ENCODE results near the gene PHLPP1.
A peak's percentile ranks its signal among the peaks of the same experiment; 100 is the strongest.

The PHLPP1 gene

GRCh38 chr18:62744076-62744968, 29.0 kb downstream of the PHLPP1 start:
- peak; percentile 19 for DNase-seq

GRCh38 chr18:62745089-62745751, 29.9 kb downstream of the PHLPP1 start:
- DNase-seq = no peak

DNA sequence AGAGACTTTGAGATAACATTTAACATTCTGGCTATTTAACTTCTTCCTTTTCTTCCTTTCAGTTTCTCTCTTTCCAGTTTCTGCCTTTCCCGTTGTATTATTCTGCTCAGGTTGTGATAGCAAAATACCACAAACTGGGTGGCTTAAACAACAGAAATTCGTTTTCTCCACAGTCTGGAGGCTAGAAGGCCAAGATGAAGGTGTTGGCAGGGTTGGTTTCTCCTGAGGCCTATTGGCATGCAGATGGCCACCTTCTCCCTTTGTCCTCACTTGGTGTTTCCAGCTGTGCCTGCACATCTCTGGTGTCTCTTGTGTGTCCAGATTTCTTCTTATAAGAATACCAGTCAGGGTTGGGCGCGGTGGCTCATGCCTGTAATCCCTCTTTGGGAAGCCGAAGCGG, 34.0 kb downstream of the PHLPP1 start:
- DNase-seq = no peak

DNA sequence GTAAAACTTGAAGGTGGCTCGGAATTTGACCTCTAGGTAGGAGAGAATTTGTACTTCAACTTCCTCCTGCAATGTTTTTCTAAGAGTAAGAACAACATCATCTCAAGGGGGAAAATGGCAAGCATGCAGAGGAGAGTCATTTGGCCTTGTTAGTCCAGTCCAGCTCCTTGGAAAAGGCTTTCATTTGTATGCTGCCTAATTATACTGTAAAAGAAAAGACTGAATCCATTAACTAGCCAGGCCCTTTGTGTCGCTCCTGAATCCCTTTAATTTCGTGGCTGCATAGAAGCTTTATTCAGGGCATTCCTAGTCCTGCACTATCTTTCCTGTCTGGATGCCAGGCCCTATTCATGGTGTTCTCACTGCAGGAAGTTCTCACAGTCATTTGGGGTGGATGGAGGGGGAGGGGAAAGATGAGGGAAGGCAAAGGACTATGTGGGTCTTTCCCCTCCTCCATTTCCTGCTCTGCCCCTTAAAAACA, 36.0 kb downstream of the PHLPP1 start:
- DNase-seq = peak; percentile 66

DNA sequence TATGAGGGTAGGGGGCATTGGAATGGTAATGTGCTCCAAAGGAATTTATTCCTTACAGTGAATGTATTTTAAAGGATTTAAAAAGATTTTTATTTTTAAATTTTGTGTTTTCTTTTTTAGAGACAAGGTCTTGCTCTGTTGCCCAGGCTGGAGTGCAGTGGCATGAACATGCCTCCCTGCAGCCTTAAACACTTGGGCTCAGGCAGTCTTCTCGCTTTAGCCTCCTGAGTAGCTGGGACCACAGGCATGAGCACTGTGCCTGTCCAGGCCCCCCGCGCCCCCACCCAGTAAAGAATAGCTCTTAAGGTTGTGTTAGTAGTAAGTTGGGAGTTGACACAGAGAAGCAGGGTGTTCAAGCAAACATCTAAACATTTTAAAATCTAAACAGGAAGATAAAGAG, 36.6 kb downstream of the PHLPP1 start:
- no peak for DNase-seq

DNA sequence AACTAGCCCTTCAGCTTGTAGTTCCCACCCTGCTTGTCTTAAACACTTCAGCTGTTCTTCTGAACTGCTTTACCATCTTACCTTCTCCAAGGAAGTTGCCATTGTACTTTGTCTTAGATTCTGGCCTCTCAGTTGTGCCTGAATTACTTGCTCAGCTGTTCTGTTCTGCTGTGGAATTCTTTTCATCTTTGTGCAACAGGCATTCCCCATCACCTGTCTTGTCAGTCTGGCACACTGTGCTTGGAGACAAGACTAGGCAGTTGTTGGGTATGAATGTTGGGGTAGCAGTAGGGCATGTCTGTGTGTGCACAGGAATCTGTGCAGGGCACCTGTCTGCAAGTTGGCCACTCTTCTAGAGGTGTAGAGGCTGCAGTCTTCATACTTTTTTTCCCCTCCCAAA, 38.7 kb downstream of the PHLPP1 start:
- DNase-seq = no peak

DNA sequence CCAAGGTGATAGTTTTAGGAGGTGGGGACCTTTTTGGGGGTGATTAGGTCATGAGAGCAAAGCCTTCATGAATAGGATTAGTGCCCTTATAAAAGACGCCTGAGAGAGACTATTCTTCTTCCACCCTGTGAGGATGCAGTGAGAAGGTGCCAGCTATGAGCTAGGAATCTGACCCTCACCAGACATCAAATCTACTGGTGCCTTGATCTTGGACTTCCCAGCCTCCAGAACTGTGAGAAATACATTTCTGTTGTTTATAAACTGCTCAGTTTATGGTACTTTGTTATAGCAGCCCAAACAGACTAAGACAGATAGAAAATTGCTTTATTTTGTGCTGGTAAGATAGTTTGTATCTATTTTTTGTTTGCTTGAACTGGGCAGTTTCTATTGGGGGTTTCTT, 40.1 kb downstream of the PHLPP1 start:
- no peak for DNase-seq

GRCh38 chr18:62755946-62756345, 40.6 kb downstream of the PHLPP1 start:
- no peak for DNase-seq

DNA sequence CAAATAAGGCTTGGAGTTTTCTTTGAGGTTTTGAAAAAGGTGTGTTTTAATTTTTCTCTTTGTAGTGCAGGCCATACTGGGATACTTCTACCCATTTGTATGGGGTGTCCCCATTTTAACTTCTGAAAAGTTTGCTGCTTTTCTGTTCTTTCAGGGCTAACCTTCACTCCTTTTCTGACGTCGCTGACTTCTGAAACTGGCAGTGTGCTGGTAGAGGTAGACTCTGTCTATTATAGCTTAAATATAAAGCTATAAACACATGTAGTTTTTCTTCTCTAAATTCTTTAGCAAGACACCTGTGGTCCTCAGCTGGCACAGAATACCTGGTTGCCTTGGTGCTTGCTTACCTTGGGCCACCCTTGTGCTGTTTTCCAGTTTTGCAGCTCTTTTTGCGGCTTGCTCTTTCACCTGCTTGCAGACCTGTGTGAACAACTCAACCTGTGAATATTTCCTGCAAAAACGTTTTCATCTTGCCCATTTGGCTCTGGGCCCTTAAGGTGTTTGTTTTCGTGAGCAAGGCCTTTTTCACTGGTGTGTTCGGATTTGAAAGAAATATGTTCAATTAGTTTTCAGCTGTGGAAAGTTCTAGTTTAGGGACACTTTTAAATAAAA, 42.2 kb downstream of the PHLPP1 start:
- no peak for DNase-seq

- no peak for DNase-seq
Observed at GRCh38 chr18:62758591-62758990, 43.2 kb downstream of the PHLPP1 start.

GRCh38 chr18:62759704-62760402, 44.5 kb downstream of the PHLPP1 start:
- DNase-seq = no peak

DNA sequence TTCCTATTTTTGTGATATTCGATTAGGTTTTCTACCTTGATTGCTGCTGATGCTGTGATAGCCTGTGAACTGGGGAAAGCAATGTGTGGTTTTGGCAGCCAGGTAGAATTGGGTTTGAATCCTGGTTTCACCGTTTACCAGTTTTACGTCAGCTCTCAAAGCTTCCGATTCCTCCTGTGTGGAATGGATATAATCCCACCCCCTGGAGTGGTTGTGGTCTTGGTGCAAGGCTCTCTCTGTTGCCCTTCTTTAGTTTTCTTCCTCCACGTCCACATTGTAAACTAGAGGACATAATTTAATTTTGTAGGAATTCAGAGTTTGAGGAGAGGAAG, 45.0 kb downstream of the PHLPP1 start:
- DNase-seq = no peak

DNA sequence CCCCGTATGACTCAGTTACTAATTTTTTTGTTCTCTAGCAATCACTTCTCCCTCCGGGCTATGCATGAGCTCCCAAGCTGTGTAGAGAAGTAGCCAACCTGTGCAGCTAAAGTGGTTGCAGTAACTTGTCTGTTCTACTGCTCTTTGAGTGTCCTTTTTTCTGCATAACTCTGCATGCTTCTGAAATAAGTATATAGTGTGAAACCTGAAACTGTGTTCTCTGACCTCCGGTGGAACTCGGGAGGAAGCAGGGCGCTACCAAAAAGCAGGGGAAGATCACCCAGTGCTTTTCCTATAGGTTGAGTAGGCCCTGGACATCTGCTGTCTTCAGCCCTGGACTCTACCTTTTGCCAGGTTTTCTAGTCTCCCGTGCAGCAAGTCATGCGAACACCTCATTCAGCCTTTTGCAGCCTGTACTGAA, 47.8 kb downstream of the PHLPP1 start:
- no peak for DNase-seq

- no peak for DNase-seq
Observed at GRCh38 chr18:62766266-62766665, 50.9 kb downstream of the PHLPP1 start.

DNA sequence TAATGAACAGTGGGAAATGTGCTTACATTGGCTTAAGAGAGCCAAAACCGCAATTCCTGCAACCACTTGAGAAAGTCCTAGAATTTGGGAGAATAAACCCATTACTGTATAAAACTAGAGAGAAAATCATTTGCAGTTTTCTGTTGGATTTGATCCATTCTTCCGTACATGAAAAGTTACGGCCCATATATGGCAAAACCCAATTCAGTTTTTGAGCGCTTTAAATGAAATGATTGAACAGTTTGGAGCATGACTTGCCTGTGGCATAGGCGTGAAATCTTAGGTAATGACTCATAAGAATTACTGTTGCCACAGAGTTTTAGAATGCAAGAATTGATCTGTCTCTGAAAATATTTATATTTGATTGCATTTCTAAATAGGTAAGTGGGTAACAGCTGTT, 52.0 kb downstream of the PHLPP1 start:
- no peak for DNase-seq

GRCh38 chr18:62767836-62768557, 52.7 kb downstream of the PHLPP1 start:
- no peak for DNase-seq

DNA sequence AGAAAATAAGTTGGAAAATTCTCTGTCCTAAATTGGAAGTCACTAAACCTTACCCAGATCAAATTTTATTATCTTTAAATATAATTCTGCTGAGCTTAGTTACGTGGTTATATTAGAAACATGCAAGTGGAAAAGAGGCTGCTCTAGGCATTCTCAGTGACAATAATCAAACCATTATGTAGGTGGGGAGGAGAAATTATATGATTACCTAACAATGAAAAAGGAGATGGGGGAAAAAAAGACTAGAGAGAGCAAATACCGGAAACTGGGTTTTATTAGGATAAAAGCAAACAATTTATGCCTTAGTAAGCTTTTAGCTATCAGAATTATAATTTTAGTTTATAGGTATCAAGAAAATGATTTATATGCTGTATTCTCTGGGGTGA, 53.2 kb downstream of the PHLPP1 start:
- peak; percentile 68 for DNase-seq

DNA sequence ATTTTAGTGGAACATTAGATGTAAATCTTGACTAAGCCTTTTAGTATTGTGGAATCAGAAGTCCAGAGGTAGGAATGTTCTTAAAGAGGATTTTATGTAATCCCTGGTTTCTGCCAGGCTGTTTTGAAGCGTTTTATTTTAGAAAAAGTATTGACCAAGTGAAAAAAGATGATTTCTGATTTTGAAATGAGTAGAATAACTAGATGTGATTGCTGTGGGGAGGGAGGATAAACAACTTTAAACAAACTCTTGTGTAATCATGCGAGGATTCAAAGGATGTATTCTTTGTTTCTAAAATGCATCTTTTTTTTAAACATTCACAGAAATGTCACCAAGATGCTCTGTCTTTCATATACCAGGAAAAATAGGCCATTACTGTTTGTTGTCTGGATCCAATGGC, 53.9 kb downstream of the PHLPP1 start:
- DNase-seq = no peak

- no peak for DNase-seq
Observed at GRCh38 chr18:62771494-62772270, 56.3 kb downstream of the PHLPP1 start.

GRCh38 chr18:62772860-62773584, 57.7 kb downstream of the PHLPP1 start:
- no peak for DNase-seq

DNA sequence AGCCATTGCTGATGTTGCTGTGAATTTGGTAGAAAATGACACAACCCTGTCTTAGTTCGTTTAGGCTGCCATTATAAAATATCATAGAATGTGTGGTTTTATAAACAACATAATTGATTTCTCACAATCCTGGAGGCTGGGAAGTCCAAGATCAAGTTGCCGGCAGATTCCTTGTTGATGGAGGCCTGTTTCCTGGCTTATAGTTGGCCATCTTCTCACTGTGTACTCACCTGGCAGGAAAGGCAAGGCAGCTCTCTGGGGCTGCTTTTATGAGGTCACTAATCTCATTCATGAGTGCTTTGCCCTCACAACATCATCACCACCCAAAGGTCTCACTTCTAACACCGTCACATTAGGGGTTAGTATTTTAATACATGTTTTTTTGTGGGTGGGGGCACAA, 58.4 kb downstream of the PHLPP1 start:
- DNase-seq = no peak

Measured in NCI-H146 (cell line).